Suppressor macrophage treated with lipopolysaccharide for 4 hours (primary cell): ENCODE data around the gene FRAT2.

Experiments used
- DNase-seq: peaks from one replicate; pipeline ENCODE4 v3.0.0-alpha.2; 2020

Gene FRAT2

DNA sequence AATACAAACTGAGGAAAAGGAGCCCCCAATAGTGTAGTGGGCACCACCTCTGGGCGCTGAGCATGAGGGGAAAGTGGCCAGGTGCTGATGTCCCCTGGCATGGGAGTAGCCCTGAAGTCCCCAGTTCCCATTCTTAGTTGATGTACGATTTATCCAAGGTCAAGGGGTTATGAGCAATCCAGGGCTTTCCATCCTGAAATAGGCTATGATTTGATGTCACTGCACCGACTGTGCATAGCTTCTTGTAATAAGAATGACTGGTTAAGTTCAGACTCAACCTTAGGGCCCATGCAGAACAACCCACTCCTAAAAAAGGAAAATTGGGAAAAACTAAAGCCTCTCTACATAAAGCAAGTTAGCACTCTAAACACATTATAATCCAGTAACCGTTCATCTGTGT lies 11.0 kb downstream of the FRAT2 start:
- DNase-seq: peak; percentile 36

DNA sequence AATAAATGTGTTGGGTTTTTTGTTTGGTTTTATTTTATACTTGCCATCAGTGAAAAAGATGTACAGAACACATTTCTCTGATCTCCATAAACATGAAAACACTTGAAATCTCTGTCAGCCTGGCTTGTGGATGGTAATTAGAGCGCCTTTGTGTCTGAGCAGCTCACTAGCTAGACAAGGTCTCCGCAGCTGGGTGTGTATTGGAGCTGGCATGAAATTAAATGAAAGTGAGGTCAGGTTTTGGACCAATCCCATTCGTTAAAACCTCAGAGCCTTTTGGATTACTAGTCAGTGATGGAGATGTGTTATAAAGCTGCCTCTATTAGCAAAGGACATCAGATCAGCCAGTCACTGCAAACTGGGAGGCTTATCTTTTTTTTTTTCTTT lies 12.7 kb downstream of the FRAT2 start:
- no peak for DNase-seq

DNA sequence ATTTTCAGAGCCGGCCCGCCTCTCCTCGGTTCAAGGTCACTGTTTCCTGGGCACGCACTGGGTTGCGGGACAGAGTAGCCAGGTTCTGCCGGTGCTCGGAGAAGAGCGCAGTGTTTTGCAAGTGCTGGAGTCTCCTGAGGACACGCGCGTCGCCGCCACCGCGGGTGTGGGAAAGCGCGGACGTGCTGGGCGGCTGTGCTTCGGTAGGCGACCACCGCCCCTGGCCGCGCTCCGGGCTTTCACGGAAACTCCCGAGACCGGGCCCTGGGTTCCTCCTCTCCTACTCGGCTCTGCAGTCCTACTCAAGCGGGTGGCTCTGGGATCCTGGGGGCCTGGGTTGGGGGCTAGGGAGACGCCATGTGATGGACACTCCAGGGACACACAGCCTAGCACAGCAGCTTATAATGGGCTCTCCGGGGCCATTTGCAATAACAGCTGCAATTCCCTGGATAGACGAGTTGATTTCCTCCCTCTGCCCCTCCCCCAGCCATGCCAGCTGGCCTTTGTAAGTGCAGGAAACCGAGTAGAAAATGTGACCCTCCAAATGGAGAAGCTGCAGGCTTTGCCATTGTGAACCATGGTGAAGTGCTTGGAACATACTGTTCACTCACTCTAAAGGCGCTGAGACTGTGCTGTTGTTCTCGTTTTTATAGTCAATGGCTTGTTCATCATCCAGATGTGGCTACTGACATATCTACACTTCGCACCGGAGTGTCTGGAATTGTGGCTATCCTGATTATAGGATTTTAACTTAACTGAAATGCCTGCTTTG lies 13.3 kb downstream of the FRAT2 start:
- DNase-seq: peak; percentile 70

DNA sequence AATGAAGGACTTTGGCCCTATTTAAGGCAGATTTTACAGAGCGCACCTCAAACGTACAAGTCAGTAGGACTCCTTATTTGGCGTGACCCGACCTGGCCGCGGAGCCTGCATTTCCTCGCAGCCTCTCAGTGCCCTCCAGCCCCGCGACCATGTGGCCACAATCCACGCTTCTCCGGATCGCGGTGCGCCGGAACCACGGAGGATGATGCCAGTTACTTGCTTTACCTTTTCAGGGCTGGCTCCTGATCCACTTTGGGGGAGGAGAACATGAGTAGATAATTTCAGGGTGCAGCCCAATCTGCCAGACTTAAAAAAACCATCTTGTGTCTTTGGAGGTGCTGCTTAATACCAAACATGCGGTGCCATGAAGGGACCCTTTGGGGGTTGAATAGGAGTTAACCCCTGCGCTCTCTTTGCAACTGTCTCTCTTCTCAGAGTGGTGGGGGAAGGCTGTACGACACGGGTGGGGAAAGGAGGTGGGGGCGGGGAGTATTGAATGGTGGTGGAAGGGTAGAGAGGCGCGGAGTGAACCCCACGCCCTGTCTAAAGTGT lies 14.0 kb downstream of the FRAT2 start:
- DNase-seq: no peak

DNA sequence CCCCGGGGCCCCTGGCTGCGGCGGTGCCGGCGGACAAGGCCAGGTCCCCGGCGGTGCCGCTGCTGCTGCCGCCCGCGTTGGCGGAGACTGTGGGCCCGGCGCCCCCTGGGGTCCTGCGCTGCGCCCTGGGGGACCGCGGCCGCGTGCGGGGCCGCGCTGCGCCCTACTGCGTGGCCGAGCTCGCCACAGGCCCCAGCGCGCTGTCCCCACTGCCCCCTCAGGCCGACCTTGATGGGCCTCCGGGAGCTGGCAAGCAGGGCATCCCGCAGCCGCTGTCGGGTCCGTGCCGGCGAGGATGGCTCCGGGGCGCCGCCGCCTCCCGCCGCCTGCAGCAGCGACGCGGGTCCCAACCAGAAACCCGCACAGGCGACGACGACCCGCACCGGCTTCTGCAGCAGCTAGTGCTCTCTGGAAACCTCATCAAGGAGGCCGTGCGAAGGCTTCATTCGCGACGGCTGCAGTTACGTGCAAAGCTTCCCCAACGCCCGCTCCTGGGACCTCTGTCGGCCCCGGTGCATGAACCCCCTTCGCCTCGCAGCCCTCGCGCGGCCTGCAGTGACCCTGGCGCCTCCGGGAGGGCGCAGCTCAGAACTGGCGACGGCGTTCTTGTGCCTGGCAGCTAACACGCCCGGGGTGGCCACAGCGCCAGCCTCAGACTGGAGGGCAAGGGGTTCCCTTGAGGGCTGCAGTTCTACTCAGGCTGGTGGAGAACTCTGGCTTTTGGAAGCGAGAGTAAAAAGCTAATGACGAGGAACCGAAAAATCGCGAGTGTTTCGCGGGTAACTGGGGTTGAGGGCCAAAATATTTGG lies 14.7 kb downstream of the FRAT2 start:
- peak; percentile 67 for DNase-seq

DNA sequence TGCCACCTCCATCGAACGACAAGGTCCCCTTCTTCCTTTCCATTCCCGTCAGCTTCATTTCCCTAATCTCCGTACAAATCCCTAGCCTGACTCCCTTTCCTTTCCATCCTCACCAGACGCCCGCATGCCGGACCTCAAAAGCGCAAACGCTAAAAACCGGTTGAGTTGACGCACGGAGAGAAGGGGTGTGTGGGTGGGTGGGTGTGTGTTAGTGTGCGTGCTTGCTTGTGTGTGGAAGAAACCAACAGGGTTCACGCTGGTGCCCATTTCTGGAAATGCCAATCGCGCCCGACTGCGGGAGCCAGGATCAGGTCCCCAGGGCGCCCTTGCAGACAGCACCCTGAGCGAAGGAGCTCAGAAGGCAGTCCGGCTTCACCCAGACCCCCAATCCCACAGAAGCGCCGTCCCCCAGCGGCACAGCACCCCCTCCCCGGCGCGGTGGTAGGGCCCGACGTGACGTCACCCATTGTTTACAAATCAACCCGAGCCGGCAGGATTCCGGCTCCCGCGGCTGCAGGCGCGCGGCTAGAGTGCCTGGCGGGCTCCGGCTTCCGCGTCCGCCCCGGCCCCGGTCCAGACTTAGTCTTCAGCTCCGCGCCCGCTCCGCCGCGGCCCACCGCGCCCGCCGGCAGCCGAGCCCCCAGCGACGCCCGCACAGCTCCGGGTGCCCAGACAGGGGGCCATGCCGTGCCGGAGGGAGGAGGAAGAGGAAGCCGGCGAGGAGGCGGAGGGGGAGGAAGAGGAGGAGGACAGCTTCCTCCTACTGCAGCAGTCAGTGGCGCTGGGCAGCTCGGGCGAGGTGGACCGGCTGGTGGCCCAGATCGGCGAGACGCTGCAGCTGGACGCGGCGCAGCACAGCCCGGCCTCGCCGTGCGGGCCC lies 15.5 kb downstream of the FRAT2 start, which contains the start of gene FRAT1:
TSS of gene FRAT1 (plus strand) at position 500 of the 880 bp plus-strand sequence. CDS start at position 683, 183 bp downstream.
- peak; percentile 92 for DNase-seq

DNA sequence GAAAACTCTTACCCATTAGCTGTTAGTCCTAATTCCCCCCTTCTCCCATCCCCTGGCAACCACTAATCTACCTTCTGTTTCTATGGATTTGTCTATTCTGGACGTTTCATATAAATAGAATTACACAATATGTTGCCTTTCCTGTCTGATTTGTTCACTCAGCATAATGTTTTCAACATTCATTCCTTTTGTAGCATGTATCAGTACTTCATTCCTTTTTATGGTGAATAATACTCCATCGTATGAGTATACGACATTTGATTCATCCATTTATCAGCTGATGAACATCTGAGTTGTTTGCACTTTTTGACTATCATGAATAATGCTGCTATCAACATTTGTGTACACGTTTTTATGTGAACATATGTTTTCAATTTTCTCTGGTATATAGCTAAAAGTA lies 19.9 kb downstream of the FRAT2 start:
- peak; percentile 27 for DNase-seq

DNA sequence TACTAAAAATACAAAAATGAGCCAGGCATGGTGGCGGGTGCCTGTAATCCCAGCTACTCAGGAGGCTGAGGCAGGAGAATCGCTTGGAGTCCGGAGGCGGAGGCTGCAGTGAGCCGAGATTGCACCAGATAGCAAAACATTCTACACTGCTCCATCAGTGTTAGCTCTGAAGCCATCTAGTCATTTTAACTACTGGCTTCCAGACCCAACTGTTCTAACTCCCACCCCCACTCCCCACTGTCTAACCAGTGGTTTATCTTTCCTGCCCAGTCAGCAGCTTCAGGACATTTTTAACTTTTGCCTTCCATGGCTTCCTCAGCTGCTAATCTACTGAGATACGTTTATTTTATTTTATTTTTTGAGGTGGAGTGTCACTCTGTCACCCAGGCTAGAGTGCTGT lies 21.6 kb downstream of the FRAT2 start:
- DNase-seq: no peak

DNA sequence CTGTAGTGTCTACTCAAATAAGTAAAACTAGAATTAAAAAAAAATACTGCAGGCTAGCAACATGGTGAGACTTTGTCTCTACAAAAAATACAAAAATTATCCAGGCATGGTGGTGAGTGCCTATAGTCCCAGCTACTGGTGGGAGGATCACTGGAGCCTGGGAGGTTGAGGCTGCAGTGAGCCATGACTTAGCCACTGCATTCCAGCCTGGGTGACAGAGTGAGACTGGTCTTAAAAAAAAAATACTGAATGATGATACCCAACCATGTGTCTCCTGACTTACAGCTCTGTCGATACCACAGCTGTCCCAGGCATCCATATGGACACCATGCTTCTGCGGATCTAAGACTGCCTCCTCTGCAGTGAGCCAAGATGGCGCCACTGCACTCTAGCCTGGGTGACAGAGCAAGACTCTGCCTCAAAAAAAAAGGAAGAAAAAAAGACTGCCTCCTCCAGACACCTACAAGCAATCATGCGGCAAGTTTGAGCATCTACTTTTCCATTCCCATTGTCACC lies 23.4 kb downstream of the FRAT2 start:
- no peak for DNase-seq

DNA sequence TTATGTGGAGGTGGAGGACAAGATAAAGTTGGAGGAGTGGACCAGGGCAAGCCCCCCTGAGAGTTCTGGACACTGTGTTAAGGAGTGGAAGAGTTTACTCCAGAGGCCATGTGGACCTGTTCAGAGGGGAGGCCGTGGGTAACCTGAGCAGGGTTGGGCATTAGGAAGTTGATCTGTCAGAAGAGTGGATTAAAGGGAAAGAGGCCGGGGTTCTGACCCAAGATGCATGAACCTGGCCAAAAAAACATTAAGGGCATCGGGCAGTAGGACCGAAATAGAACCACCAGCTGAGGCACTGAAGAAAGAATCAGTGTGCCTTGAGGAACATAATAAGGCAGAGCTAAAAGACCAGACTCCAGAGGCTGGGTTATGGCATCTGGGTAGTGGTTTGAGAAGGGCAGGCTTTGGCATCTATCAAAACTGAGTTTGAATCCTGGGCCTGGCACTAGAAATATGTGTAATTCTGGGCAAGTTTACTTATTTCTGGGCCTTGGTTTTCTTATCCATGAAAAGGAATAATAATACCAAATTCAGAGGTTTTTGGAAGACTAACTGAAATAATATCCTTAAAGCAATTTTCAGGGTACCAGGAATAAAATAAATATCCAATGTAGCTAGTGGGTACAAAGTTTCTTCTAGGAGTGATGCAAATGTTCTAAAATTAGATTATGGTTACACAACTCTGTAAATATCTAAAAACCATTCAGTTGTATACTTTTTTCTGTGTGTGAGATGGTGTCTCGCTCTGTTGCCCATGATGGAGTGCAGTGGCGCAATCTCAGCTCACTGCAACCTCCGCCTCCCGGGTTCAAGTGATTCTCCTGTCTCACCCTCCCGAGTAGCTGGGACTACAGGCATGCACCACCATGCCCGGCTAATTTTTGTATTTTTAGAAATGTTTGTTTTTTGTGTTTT lies 26.4 kb downstream of the FRAT2 start:
- DNase-seq: no peak

DNA sequence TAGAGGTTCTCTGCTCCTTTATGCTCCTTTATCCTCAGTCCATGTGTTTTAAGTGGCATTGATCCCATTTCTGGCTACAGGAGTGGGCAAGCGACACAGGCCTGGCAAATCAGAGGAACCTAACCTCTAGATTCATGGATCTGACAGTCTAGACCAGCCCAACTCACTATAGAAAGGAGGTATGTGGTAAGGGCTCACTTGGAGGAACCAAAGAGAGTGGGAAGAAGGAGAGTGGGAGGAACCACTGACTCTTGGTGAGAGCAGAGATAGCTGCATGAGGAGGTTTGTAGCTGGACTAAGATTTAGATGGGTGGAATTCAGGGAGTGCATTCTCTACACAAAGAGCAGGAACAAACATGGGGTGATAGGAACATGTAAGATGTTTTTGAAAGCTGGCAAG lies 27.1 kb downstream of the FRAT2 start:
- DNase-seq: peak; percentile 41

DNA sequence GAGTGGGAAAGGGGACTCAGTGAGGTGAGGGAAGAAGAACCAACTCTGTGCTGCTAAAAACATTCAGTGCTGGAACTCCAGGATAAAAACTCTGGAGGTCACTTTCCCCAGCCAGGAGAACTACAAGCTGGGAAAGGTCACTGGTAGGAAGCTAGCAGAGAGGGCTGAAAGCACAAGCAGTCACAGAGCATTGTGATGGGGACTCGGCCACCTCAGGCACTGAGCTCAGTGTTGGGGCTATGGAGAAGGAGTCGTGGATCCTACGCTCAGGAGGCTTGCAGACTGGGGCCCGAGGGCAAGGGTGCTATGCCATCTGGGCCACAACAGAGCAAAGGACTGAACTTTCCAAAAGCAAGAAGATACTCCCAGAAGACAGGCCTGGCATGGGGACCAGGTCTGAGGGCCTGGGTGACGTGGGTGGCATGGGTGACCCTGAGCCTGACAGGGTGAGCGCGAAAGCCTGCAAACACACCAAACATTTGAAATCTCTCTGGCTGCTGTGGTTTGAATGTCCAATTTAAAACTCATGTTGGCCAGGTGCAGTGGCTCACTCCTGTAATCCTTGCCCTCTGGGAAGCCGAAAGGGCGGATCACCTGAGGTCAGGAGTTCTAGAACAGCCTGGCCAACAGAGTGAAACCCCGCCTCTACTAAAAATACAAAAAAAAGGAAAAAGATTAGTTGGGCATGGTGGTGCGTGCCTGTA lies 32.3 kb downstream of the FRAT2 start:
- DNase-seq: no peak

DNA sequence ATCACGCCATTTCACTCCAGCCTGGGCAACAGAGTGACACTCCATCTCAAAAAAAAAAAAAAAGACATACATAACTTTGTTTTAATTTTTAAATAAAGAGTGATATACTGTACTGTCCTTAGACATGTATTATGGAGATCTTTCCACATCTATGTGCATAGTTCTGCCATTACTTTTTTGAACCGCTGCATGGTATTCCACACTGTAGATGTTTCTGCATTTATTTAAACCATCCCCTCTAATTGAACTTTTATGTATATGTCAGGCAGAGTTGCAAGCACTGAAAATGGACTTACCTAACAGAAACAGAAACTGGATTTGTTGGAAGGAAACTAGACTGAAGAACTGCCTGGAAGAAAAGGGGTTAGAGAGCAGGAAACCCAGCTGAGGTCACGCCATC lies 33.5 kb downstream of the FRAT2 start:
- DNase-seq: no peak

DNA sequence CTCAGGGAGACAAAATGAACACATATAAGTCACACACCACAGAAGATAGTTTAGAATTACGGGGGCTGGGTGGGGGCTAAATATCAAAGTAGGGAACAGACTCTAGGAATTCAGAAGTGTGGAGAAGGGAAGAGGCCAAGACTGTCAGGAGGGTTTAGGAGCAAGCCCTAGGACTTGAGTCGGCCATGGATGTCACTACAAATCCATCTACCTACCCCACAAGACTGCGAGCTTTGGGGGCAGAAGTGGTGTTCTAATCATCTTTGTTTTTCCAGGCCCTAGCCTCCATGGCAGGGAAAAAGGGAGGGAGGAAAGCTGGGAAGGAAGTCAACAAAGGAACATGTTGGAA lies 36.3 kb downstream of the FRAT2 start:
- no peak for DNase-seq

DNA sequence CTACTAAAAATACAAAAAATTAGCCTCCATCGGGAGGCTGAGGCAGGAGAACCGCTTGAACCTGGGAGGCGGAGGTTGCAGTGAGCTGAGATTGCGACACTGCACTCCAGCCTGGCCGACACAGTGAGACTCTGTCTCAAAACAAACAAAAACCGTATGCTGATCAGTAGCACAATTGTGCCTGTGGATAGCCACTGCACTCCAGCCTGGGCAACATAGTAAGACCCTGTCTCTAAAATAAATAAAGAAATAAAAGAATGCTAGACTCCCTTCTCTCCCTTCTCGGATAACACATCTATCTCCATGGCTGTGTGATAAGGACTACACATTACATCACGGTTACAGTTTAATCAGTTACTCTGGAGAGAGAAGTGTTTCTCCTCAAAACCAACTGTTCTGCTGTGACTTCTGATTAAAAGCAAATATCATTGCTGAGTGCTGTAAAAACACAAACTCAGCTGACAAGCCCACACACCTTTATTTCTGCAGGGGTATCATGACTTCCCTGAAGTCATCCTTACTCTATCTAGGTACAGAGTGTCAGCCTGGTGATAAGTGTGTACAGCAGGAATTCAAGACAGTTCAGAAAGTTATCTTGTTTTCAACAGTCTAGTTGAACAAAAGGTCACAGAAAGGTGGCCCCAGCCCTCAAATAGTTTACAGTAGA lies 36.8 kb downstream of the FRAT2 start:
- no peak for DNase-seq

DNA sequence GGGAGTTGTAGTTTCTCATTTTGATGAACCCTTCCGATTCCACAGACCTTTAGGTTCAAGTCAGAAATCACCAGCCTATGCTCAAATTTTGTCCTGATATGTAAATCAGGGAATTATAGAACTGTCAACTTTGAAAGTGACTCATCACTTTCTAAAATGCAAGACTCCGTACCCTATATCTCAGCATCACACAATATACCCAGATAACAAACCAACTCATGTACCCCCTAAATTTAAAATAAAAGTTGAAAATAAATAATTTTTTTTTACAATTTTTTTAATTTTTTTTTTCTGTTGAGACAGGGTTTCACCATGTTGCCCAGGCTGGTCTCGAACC lies 41.7 kb downstream of the FRAT2 start:
- no peak for DNase-seq

DNA sequence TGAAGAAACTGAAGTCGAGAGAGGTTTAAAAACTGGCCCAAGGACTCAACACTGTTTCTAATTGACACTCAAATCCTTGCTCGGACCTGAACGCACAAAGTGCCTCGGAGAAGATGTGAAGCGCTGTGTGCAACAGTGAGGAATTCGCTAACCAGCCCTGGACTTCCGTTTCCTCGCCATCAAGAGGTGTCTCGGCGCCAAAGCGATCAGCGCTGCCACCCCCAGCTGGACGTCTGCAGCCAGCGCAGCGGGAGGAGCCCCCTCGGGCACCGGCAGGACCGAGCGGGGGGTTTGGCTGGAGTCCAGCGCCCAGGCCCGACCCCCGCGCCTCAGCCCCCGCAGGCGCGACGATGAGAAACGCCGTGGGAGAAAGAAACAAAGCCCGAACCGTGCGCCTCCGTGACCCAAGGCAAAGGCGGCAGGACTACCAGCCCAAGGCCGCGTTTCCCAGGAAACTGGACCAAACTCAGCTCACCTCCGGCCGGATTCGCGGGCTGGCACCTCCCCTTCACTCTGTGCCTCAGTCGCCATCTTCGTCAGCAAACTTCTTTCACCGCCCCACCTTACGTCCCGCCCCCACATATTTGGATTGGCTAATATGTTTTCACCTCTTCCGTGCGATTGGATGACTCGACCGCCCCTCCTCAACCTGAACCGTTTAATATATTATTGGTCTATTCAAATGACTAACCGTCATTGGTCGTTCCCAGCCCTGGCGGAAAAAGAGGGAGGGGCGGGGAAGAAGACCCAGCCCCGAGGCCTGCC lies 42.2 kb downstream of the FRAT2 start, which contains the start of gene ARHGAP19:
TSS of gene ARHGAP19 (minus strand) at position 541 of the 765 bp plus-strand sequence. CDS start at position 531, 10 bp downstream.
- DNase-seq: peak; percentile 98

DNA sequence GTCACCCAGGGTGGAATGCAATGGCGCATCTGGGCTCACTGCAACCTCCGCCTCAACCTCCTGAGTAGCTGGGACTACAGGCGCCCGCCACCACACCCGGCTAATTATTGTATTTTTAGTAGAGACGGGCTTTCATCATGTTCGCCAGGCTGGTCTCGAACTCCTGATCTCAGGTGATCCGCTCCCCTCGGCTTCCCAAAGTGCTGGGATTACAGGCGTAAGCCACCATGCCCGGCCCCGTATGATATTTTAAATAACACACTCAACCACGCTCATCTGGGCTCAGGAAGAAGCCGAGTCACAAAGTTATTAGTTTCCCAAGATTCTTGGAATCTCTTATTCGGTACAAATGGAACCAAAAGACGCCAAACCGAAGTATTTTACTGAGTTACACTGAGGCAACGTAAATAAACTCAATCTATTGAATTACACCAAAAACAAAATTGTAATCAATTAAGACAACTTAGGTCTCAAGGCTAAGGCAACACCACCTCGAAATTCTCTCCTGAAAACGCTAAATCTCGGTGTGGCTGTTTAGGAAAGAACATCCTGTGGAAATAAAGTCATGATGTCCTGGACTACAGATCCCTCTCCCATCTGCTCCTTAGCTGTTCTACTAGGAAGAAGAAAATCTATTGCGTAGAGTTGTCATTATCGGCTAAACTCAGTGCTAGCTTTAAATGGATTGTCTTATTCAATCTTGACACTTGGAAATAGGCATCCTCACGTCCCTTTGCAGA lies 43.0 kb downstream of the FRAT2 start:
- DNase-seq: no peak
